Pons (tissue), 1 donor: ENCODE results near the gene EXOSC5.
"Not testable (repeated sequence)": the region's sequence is repeated elsewhere in the genome, so short reads cannot be mapped to it uniquely, and the experiment has no call there.

Experiments
- DNase-seq: peaks from one replicate; pipeline ENCODE4 v3.0.0-alpha.2; 2016; ENCODE audit warnings: low spot score

The EXOSC5 gene

DNA sequence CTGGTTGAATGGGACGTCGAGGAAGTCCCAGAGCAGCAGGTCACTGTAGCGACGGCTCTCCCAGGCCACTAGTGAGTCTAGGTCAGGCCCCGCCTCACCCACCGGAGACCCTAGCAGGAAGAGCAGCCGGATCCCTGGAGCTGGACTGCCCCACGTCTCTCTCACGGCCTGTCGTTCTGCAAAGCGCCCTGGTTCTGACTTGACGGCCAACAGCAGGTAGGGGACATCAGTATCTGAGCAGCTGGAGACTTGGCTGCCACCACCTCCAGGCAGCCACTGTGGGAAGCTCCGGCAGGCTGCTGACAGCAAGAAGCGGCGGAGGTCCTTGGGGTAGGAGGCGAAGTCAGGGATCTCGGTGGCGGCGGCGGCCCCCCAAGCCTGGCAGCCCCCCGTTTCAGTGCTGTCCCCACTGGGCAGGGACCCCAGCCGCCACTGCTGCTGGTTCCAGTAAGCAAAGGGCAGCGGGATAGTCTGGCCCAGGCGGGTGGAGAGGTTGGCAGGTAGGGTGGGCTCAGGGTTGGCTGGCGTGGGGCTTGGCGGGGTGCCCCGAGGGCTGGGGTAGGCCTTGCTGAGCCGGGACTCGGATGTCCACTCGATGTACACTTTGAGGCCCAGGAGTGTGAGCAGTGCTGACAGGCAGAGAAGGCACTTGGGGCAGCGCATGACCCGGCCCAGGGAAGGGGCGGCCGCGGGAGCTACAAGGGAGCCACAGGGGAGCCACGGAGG lies 29.1 kb upstream of the EXOSC5 start:
- no peak for DNase-seq

DNA sequence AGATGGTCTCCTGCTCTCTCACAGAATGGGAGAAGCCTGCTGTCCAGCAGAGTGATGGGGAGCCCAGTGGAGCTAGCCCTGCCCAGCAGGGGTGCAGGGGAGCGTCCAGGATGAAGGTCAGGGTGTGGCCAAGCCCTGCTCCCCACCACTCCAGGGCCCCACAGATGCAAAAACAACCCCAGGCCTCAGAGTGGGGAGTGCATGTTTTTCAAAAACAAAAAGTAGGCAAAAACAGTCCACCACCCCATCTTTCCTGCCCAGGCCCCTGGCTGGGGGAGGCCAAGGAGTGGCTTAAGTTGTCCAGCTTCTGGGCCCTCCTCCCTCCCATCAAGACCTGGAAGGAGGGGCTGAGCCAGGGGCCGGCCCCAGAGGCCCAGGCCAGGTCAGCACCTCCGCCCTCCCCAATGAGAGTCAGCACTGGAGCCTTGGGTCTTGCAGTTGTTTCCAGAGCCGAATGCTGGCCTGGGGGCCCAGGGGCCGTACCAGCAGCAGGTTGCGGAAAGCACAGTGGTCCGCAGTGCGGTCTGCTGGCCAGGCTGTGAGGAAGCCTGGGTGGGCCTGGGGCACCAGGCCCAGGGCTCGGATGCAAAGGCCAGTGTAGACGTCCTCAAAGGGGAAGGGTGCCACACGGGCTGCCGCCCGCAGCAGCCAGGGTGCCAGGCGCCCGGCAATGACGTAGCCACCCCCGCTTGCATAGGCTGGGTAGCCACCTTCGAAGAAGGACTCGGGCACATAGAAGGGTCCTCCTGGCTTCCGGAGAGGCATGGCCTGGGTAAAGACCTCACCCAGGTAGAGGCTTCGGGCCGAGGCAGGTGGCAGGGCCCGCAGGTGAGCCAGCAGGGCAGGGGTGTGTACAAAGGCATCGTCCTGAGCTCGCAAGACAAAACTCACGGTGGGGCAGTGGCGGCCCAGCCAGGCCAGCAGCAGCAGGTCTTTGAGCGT lies 28.3 kb upstream of the EXOSC5 start:
- no peak for DNase-seq

DNA sequence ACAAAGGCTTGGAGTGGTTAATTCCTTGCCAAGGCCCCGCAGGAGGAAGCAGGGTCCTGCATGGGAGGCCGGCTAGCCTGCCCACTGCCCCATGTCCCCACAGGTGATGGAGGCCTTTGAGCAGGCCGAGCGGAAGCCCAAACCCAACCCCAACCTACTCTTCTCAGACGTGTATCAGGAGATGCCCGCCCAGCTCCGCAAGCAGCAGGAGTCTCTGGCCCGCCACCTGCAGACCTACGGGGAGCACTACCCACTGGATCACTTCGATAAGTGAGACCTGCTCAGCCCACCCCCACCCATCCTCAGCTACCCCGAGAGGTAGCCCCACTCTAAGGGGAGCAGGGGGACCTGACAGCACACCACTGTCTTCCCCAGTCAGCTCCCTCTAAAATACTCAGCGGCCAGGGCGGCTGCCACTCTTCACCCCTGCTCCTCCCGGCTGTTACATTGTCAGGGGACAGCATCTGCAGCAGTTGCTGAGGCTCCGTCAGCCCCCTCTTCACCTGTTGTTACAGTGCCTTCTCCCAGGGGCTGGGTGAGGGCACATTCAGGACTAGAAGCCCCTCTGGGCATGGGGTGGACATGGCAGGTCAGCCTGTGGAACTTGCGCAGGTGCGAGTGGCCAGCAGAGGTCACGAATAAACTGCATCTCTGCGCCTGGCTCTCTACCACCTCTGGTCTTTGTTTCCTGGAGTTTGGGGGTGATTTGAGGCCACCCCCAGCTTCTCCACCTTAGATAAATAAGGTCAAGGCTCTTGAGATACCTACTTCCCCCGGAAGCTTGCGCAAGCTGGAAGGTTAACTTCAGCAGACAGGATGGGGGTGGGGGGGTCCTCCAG lies 27.4 kb upstream of the EXOSC5 start:
- DNase-seq: no peak

DNA sequence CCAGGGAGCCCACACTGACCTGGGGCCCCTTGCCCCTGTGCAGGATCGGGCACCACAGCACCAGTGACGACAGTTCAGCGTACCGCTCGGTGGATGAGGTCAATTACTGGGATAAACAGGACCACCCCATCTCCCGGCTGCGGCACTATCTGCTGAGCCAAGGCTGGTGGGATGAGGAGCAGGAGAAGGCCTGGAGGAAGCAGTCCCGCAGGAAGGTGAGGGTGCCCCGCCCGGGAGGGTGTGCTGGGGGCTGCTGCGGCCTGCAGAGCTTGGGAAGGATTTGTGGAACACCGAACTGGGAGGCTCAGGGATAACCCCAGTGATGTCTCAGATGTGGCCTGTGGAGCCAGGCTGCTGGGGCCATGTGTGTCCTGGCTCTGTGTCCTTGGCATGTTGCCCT lies 25.8 kb upstream of the EXOSC5 start:
- DNase-seq: no peak

DNA sequence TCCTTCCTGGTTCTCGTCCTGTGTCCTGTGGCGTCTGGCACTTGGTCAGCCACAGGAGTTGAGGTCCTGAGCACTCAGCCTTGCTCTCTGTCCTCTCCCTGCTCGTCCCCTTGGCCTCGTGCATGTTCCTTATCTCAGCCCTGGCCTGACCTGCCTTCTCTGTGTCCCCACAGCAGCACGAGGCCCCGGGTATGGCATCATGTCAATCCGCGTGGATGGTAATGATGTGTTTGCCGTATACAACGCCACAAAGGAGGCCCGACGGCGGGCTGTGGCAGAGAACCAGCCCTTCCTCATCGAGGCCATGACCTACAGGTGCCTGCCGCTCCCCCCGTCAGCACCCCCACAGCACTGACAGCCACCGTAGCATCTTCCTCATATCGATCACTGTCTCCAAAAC lies 25.3 kb upstream of the EXOSC5 start:
- no peak for DNase-seq

DNA sequence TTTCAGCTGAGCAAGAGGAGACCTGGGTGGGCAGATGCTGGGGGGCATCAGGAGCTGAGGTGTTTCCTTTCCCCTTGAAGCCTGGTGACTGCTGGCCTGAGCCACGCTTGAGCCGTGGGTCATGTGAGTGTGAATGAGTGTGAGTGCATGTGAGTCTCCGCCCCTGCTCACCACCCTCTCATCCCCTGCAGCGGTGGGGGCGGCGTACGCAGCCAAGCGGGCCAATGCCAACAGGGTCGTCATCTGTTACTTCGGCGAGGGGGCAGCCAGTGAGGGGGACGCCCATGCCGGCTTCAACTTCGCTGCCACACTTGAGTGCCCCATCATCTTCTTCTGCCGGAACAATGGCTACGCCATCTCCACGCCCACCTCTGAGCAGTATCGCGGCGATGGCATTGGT lies 24.8 kb upstream of the EXOSC5 start:
- no peak for DNase-seq

DNA sequence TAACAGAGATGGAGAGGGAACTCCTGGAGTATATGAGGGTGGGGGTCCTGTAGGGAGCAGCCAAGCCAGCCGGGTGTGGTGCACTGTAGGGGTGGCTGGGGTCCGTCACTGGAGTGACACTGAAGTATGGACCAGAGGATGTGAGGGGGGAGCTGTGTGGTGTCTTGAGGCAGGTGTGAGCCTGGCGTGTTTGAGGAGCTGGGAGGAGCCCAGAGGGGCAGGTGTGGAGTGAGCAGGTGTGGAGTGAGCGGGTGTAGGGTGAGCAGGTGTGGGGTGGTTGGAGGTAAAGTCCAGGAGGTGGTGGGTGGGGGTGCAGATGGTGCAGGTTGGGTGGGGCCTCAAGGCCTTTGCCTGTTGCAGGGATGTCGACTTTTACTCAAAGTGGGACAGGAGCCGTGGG lies 24.2 kb upstream of the EXOSC5 start:
- no peak for DNase-seq

DNA sequence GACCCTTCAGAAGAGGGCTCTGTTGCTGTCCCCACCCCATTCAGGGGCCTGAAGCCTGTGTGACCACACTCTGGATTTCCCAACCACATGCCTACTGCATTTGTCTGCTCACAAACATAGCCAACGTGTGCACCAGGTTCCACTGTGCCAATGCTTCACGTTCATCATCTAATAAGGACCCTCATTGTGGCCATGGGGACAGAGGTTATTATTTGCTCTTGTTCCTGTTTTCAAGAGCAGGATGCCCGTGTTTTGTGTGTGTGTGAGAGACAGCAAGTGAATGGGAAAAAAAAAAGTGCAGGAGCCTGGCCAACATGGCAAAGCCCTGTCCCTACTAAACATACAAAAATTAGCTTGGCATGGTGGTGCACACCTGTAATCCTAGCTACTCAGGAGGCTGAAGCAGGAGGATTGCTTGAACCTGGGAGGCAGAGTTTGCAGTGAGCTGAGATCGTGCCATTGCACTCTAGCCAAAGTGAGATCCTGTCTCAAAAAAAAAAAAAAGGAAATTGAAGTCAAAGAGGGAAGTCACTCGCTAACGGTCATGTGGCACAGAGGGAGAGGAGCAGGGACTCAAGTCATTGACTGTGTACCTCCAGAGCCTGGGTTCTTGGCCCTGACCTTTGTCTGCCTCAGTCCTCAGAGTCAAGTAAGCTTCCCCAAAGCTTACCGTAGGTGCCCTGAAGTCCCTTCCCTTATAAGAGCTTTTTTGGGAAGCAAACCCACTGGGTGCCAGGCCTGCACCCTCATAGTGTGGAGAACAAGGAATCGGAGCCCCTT lies 23.1 kb upstream of the EXOSC5 start:
- peak; percentile 71 for DNase-seq

DNA sequence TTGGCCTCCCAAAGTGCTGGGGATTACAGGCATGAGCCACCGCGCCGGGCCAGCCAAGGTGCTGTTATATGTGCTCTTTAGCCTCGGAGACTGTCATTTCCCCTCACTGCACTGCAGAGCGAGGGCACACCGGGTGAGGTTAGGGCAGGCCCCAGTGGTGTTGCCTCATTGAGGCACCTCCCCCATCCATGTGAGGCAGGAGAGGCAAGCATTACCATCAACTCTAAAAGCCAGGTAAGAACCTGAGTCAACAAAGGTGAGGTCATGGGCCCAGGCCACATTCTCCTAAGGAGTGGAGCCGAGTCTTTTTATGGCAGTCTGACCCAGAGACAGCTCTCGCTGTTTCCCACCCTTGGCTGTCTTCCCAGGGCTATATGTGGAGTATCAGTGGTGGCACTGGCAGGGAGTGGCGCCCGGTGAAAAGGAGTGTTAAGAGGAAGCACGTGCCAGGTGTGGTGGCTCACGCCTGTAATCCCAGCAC lies 19.1 kb upstream of the EXOSC5 start:
- DNase-seq: no peak

DNA sequence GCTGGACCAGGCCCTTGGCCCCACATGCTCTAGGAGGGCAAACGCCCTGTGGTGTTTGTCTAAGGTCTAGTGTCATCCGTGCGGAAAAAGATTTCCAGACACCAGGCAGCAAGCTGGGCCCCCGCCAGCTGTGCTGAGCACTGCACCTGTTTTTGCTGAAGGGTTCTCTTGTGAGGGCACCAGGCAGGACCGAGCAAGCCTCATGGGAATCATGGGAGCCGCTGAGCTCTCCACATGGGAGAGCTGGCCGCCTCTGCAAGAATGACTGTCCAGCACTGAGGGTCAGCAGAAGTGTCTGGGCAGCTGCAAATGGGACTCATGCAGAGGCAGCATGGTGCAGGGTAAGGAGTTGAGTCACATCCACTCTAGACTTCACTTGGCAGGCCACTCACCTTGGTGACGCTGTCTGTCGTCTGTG lies 18.0 kb upstream of the EXOSC5 start:
- DNase-seq: no peak

DNA sequence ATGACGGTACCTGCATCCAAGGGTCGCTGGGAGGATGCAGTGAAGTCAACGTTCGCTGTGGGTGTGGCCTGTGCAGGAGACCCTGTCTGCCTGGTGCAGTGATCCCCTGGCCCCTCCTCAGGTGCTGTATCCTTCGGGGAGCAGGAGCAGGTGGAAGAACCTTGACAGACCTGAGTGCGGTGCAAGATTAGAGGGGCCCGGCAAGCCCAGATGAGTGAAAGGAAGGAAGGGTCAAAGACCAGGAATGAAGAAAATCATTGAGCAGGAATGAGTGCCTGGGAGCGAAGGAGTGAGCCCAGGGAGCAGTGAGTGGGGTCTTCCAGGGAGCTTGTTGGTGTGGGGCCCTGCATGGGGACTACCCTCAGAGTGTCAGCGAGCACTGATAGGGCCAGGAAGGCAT lies 17.3 kb upstream of the EXOSC5 start:
- no peak for DNase-seq

DNA sequence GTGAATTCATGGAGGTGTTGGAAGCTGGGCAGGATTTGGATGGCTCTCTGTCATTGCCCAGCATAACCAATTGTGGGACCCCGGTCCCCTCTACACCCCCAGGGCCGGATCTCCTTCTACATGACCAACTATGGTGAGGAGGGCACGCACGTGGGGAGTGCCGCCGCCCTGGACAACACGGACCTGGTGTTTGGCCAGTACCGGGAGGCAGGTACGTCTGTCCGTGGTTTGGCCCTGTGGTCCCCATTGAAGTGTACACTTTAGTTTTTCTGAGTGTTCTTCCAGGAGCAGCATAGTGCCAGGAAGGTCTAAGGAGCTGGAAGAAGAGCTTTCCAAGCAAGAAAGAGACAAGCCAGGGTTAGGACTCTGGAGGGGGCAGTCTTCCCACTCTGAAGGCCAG lies 16.8 kb upstream of the EXOSC5 start:
- DNase-seq: no peak

DNA sequence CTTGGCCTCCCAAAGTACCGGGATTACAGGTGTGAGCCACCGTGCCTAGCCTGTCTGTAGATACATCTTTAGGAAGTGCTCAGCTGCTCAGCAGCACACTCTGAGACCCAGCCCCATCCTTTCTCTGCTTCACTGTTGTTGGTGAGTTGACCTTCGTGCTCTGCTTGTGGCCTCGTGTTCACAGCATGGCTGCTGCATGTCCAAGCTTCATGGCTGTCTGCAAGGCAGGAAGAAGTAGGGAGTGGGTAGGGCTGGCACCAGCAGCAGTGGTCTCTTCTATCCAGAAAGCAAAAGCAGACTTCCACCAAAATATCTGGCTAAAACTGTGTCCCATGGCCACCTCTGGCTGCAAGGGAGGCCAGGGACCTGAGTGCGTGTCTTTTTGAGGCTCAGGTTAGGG lies 15.8 kb upstream of the EXOSC5 start:
- no peak for DNase-seq

DNA sequence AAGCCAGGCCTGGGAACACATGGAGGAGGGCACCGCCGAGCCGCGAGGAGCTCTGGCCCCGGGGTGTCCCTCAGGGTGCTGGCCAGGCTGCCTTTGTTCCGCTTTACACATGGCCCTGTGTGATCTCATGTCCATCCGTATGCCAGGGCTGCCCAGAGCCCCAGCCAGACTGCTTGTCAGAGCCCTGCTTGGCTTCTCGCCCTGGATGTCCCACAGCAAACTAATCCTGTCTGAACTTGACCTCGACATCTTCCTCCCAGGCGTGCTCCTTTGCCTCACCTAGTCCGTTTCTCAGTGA lies 14.8 kb upstream of the EXOSC5 start:
- DNase-seq: peak; percentile 58

DNA sequence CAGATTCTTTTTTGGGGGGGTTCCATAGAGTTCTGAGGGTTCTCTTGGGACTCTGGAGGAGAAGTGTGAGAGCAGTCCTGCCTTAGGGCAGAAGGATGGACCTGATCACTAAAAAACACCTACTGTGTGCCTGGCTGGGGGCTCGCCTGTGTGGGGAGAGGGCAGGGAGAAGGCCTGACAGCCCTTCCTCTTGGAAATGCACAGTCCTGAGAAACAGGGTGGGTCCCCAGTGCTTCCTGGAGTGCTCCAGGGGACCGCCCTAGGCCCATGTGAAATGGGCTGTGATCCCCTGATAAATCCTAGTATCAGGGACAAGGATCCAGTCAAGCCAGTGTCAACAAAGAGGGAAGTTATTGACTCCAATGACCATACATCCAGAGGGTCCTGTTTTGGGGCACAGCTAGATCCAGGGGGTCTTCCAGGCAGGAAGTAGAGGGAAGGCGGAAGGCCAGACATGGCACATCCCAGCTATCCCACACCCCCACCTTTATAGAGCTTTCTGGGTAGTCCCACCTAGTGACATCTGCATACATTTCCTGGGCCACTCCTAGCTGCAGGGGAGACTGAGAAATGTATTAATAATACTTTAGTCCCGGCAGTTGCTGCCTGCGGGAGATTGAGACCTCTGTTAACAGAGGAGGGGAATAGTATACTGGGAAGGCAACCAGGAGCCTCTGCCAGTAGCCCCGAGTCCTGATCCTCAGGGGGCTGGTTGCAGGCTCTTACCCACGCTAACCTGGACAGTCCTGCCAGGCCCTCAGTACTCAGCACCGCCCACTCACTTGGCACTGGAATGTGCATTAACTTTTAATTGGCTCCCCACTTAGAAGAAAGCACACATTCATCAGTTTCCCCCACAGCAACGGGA lies 14.2 kb upstream of the EXOSC5 start:
- no peak for DNase-seq

DNA sequence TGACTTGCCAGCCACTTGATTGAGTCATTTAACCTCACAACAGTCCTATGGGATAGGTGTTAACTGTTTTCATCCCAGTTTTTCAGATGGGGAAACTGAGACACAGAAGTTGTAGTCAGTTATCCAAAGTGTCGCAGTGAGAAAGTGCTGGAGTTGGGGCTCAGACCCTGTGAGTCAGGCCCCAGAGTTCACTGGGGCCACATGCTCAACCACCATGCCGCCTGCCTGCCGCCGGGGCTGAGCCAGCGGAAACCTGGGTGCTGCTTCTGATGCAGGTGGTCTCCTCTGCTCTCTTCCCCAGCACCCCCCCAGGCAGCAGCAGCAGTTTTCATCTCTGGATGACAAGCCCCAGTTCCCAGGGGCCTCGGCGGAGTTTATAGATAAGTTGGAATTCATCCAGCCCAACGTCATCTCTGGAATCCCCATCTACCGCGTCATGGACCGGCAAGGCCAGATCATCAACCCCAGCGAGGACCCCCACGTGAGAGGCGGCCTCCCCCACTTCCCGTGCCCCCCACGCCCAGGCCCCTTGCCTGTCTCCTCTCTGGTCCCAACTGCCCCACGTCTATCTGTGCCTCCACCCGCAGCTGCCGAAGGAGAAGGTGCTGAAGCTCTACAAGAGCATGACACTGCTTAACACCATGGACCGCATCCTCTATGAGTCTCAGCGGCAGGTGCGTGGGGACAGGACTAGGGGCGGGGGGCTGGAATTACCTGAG lies 13.3 kb upstream of the EXOSC5 start:
- DNase-seq: no peak

DNA sequence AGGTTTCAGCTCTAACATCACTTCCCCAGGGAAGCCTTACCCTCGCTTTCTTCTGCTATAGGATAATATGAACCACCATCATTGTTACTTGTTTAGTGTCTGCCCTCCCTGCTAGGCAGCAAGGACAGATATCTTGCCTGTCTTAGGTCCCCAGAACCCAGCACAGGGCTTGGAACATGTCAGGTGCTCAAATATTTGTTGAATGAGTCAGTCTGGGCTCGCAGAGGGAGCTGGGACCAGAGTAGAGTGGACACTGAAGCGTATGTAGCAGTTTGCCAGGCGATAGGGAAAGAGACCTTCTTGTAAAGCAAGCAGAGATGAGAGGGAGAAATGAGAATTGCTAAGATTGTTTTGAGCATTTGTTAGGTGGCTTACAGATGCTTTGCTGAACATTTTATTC lies 12.1 kb upstream of the EXOSC5 start:
- DNase-seq: no peak

DNA sequence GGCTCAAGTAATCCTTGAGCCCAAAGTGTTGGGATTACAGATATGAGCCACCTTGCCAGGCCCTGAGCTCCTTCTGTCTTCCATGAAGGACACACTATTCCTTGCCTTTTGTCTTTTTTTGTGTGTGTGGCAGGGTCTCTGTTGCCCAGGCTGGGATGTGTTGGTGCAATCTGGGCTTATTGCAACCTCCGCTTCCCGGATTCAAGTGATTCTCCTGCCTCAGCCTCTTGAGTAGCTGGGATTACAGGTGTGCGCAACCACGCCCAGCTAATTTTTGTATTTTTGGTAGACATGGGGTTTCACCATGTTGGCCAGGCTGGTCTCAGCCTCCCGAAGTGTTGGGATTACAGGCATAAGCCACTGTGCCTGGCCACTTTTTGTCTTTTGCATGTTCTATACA lies 11.7 kb upstream of the EXOSC5 start:
- not testable (repeated sequence) for DNase-seq

DNA sequence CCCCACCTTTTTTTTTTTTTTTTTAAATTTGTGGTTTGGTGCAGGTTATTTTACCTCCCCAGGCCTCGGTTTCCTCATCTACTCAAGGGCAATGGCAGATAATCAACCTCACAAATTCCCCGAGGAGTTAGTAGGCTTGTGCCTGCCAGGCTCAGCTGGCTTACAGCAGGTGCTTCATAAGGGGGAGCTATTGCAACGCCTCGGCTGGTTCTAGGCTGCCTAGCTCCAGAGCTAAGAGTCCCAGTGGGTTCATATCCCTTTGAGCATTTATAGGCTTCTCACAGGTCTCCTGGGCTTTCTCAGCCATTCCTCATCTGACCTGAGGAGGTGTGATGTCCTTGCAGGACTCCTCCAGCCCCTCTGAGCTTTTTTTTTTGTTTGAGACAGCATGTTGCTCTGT lies 11.1 kb upstream of the EXOSC5 start:
- DNase-seq: no peak

DNA sequence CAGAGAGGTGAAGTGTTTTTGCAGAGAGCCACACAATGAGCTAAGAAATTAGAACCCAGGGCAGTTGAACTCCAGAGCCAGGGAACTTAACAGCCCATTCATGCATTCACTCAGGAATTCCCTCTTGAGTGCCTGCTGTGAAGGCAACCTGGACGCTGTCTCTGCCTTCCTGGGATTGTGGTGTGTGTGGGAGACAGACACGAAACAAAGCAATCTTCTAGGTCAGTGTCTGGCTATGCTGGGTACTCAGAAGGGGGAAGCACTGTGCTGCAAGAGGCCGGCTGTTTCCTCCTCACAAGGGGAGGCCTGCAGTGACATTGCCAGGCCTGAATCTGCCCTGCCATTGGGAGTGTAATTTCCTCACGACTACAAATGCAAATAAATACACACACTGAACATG lies 10.1 kb upstream of the EXOSC5 start:
- no peak for DNase-seq
